Stomach (tissue), 4 donors: ENCODE results near the gene MLLT10.

ENCODE experiments used
- CTCF ChIP-seq, 7 experiments: fragments of 450-650 bp in 4 of 7; fragments of 200-600 bp in 3 of 7; sonication (generic) in 3 of 7; IDR thresholded peaks; one replicate each; pipeline ENCODE4 v1.5.1; 2016 to 2019; ENCODE audit warnings: antibody characterized with exemption in 7 of 7, control low read depth in 2 of 7, mild to moderate bottlenecking in 1 of 7
- EP300 ChIP-seq: sonication (generic); formaldehyde crosslinking; IDR thresholded peaks from one replicate; pipeline ENCODE4 v1.6.1; 2017; ENCODE audit warnings: antibody characterized with exemption

GRCh38 chr10:21702633-21703111, 168.6 kb downstream of the MLLT10 start:
- no peak for TF ChIP-seq EP300
- TF ChIP-seq CTCF (IDR thresholded peaks at IDR 0.05), result no peak
